NCI-H187 treated with DMSO at 0.1 percent for 48 hours (cell line): Measurements from ENCODE around the gene OR8S1.

Experiments used
- DNase-seq: peaks from one replicate; lab custom pipeline; 2025; lab: John Stamatoyannopoulos, UW

The OR8S1 gene

DNA sequence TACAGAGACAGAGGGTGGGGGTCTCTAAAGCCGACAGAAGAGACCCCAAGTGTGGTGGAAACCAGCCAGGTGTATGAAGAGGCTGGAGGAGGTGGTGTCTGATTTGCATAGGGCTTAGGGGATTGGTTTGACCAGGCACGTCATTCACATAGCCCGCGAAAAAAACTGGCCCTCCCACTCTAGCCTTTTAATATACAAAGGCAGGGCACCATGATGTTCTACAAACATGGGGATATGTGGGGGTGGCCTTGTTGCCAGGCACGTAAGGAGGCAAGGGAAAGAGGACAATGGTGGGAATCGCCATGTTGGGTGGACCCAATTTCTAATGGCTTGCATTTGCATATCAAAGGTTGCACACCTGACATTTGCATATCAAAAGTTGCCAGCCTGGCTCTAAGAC is 31.2 kb downstream of the OR8S1 start:
- no peak for DNase-seq

DNA sequence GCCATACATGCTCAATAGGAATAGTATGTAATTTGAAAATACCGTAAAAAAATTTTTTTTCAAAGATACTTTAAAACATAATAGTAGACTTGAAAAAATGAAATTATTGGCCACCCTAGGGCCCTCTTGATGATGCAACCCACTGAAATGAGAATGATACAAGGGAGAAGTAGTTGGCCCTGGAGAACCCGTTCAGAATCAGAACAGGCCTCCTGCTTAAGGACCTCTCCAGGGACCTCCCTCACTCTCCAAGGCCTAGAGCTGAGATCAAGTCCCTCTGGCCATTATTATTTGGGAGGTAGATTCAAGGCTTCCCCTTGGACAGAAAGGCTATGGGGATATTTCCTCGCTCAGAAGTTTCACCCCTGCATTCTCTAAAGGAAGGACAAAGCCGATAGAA is 32.5 kb downstream of the OR8S1 start:
- DNase-seq, result no peak

DNA sequence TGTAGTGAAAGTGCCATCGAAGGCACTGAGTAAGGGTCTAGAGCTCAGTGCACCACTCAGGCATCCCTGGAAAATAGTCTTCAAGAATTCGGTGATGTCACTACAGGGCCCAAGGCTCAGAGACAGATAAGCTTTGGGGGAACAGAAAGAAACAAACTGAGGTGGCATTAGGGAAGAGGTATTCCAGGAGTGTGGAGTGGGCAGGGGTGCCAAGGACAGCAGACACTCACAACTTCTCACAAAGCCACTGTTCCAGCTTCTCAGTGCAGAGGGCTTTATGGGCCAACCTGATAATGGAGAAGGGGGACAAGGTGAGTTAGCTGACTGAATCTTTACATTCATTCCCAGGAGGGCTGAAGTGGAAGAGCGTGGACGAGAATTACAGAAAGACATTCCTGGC is 42.3 kb downstream of the OR8S1 start:
- no peak for DNase-seq

DNA sequence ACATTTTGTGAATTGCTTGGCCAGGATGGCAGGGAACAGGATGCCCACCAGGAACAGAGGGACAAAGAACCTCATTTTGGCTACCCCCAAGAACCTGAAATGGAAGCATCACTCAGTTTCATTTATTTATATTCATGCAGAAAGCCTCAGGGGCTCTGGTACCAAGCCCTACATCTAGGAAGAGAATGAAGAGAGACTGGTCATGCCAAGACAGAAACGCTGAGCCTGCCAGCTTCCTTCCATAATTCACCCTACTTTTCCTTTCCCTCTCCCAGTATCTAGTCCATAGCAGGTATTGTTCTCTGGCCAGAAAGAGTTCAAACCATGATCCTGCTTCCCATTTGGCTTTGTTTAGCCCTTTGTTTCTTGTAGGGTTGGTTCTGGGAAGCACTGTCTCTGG is 44.5 kb downstream of the OR8S1 start, which contains the start of gene LALBA:
TSS of gene LALBA (minus strand) at position 101 of the 400 bp plus-strand sequence. CDS start at position 75, 26 bp downstream.
- no peak for DNase-seq

DNA sequence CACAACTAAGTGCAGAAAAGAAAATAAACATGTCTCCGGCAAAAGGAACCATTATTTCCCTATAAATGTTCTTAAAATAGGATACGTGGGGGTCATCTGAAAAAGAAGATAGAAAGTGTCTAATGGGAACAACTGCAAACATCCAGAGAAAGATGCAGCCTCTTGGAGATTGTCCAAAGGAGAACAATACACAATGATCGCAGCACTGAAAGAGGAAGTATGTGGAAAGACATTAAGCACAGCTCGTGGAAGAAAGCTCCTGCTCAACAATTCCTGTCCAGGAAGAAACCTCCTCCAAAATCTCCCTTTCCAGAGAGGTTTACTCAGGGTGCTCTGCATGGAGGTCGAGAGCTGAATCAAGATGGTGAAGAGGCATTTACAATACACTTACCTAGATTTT is 46.9 kb downstream of the OR8S1 start:
- DNase-seq, result no peak
